H1 (cell line): ENCODE results near the gene OR2T33.
"Not testable (repeated sequence)": the region's sequence is repeated elsewhere in the genome, so short reads cannot be mapped to it uniquely, and the experiment has no call there.

Experiments
- EP300 ChIP-seq, 2 experiments: IDR thresholded peaks; 1 replicate in 1 of 2; 2 replicates in 1 of 2; pipeline ENCODE4 v1.6.1; 2011 to 2012; ENCODE audit warnings: low read depth in 2 of 2, low read length in 2 of 2, mild to moderate bottlenecking in 2 of 2, borderline replicate concordance in 1 of 2, inconsistent platforms in 1 of 2, moderate library complexity in 1 of 2
- NANOG ChIP-seq: IDR thresholded peaks from 2 replicates; pipeline ENCODE4 v1.6.1; 2011; ENCODE audit warnings: low read length, low read depth, mild to moderate bottlenecking, inconsistent platforms; ENCODE audit not compliant: insufficient read depth, poor library complexity, severe bottlenecking
- POLR2A ChIP-seq, 2 experiments: IDR thresholded peaks; 1 replicate in 1 of 2; 2 replicates in 1 of 2; pipeline ENCODE4 v1.6.1; 2011; ENCODE audit warnings: low read depth in 2 of 2, low read length in 2 of 2, mild to moderate bottlenecking in 2 of 2; ENCODE audit errors: control extremely low read depth in 1 of 2
- POU5F1 ChIP-seq: IDR thresholded peaks from 2 replicates; pipeline ENCODE4 v1.6.1; 2011; ENCODE audit warnings: low read depth, mild to moderate bottlenecking, low read length, moderate library complexity
- TF ChIP-seq, protein P1 (sequence below), 3 experiments: IDR thresholded peaks; 1 replicate in 2 of 3; 2 replicates in 1 of 3; pipeline versions ENCODE4 v1.5.1 to v1.6.1; 2011; ENCODE audit warnings: low read length in 3 of 3, mild to moderate bottlenecking in 3 of 3, inconsistent platforms in 2 of 3, low read depth in 1 of 3, moderate library complexity in 1 of 3; ENCODE audit not compliant: insufficient read depth in 1 of 3; ENCODE audit errors: control extremely low read depth in 1 of 3

DNA sequence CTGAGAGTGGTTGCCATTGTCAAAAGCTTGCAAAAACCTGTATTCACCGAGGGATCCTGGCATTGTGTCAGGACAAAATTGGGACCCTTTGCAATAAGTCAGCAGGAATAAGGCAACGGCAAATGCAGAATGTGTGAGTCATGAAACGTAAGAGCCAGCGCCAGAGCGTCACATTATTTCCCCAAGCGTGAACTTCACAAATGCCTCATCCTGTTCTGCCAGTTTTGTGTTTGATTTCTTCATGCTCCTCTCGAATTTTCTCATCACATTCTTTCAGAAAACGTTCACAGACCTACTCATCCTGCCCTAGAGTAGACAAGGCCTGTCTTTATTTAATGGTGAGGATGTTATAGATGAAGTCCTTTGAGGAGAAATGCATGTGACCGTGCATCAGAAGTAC is 27.9 kb upstream of the OR2T33 start:
- not testable (repeated sequence) for TF ChIP-seq POLR2A (IDR thresholded peaks at IDR 0.05; ENCODE audit: control extremely low read depth in 1 of 2, low read depth in 2 of 2, low read length in 2 of 2); NANOG; POU5F1; EP300 (IDR thresholded peaks at IDR 0.05; ENCODE audit: borderline replicate concordance in 1 of 2, low read depth in 2 of 2, low read length in 2 of 2)
- TF ChIP-seq, protein P1, sequence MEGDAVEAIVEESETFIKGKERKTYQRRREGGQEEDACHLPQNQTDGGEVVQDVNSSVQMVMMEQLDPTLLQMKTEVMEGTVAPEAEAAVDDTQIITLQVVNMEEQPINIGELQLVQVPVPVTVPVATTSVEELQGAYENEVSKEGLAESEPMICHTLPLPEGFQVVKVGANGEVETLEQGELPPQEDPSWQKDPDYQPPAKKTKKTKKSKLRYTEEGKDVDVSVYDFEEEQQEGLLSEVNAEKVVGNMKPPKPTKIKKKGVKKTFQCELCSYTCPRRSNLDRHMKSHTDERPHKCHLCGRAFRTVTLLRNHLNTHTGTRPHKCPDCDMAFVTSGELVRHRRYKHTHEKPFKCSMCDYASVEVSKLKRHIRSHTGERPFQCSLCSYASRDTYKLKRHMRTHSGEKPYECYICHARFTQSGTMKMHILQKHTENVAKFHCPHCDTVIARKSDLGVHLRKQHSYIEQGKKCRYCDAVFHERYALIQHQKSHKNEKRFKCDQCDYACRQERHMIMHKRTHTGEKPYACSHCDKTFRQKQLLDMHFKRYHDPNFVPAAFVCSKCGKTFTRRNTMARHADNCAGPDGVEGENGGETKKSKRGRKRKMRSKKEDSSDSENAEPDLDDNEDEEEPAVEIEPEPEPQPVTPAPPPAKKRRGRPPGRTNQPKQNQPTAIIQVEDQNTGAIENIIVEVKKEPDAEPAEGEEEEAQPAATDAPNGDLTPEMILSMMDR (IDR thresholded peaks at IDR 0.05; ENCODE audit: control extremely low read depth in 1 of 3, insufficient read depth in 1 of 3, low read depth in 1 of 3, low read length in 3 of 3) = not testable (repeated sequence)
